Upper lobe of left lung (tissue), 4 donors: Measurements from ENCODE around the gene FOXO6.

Experiments
- EP300 ChIP-seq, 4 donors: sonication (generic); formaldehyde crosslinking; IDR thresholded peaks; one replicate each; pipeline ENCODE4 v1.5.1; 2017; ENCODE audit warnings: antibody characterized with exemption in 4 of 4, control low read depth in 2 of 4
- TF ChIP-seq, protein P1 (sequence below), 6 experiments: fragments of 450-650 bp in 4 of 6; fragments of 200-600 bp in 2 of 6; sonication (generic) in 2 of 6; IDR thresholded peaks; one replicate each; pipeline ENCODE4 v1.5.1; 2016 to 2019; ENCODE audit warnings: antibody characterized with exemption in 6 of 6

DNA sequence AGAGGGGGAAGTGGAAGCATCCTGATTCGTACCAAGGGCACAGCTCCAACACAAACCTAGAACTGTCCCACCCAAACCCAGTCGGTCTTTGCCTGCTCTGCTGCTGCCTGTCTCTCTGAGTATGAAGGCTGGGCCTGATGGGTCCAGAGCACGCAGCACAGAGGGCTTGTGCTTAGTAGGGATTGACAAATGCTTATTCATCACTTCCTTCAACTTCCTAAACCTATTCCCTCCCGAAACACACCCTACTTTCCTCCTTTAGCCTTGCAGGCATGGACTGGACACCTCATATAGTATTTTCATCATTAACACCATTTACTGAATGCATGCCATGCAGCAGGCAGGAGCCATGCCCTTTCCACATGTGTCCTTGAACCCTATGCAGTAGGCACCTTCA lies 31.3 kb downstream of the FOXO6 start:
- no peak for TF ChIP-seq EP300 (IDR thresholded peaks at IDR 0.05)
- TF ChIP-seq, protein P1, sequence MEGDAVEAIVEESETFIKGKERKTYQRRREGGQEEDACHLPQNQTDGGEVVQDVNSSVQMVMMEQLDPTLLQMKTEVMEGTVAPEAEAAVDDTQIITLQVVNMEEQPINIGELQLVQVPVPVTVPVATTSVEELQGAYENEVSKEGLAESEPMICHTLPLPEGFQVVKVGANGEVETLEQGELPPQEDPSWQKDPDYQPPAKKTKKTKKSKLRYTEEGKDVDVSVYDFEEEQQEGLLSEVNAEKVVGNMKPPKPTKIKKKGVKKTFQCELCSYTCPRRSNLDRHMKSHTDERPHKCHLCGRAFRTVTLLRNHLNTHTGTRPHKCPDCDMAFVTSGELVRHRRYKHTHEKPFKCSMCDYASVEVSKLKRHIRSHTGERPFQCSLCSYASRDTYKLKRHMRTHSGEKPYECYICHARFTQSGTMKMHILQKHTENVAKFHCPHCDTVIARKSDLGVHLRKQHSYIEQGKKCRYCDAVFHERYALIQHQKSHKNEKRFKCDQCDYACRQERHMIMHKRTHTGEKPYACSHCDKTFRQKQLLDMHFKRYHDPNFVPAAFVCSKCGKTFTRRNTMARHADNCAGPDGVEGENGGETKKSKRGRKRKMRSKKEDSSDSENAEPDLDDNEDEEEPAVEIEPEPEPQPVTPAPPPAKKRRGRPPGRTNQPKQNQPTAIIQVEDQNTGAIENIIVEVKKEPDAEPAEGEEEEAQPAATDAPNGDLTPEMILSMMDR (IDR thresholded peaks at IDR 0.05): no peak
